GM19372 (cell line): Measurements from ENCODE around the gene CFAP100.

Experiments used
- ATAC-seq: cut with Tn5 transposase; IDR thresholded peaks from one replicate; pipeline ENCODE4 v1.9.1; 2021; ENCODE audit warnings: mild to moderate bottlenecking, low read depth, moderate library complexity; ENCODE audit not compliant: unreplicated experiment

Gene CFAP100

DNA sequence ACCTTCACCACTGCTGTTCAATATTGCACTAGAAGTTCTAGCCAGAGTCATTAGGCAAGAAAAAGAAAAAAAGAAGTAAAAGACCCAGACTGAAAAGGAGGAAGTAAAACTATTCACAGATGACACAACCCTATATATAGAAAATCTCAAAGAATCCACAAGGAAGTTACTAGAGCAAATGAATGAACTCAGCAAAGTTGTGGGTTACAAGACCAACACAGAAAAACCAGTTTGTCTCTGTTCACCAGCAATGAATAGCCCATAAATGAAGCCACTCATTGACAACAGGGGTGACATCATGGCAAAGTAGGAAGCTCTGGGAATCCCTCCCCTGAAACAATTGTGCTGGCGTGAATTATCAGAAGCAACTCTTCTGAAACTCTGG is 4.6 kb downstream of the CFAP100 start:
- no peak for ATAC-seq

DNA sequence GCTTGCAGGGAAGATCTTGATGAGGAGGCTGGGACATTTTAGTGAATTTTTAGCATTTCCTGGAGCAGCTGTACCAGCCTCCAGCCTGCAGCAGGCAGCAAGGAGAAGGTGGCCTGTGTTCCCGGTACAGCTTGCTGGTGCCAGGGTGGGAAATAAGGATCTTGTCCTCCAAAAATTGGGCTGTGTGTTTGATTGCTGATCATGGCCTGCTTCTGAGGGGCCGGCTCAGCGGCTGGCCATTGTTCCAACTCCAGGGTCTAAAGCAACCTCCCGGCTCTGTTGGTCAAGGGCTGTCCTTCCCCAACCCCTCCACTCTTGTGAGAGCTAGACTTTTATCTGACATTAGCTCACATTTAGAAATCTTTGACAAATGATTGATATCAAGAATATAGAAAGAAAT is 5.0 kb downstream of the CFAP100 start:
- no peak for ATAC-seq

DNA sequence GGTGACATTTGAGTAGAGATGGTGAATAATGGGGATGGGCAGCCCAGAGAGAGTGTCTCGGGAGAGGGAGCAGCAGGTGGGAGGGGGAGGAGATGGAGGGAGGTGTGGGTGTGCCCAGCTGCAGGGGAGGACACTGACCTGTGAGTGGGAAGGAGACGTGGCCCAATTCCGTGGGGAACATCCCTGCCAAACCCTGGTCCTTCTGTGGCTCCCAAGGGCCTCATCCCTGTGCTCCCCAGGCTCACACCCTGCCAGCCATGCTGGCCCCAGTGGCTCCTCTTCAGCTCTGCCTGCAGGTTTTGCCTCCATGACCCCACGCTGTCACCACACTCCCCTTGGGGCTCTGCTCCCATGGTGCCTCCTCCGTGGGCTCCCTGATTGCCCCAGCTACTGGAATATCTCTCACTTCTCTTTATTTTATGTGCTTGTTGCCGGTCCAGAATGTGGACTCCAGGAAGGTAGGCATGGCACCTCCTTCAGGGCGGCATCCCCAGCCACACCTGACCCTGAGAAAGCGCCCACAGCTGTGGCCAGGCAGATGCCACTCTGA is 7.0 kb downstream of the CFAP100 start:
- no peak for ATAC-seq

- no peak for ATAC-seq
Measured at GRCh38 chr3:126402178-126402577, 7.5 kb downstream of the CFAP100 start.

- no peak for ATAC-seq
Measured at GRCh38 chr3:126402666-126403302, 8.1 kb downstream of the CFAP100 start.

DNA sequence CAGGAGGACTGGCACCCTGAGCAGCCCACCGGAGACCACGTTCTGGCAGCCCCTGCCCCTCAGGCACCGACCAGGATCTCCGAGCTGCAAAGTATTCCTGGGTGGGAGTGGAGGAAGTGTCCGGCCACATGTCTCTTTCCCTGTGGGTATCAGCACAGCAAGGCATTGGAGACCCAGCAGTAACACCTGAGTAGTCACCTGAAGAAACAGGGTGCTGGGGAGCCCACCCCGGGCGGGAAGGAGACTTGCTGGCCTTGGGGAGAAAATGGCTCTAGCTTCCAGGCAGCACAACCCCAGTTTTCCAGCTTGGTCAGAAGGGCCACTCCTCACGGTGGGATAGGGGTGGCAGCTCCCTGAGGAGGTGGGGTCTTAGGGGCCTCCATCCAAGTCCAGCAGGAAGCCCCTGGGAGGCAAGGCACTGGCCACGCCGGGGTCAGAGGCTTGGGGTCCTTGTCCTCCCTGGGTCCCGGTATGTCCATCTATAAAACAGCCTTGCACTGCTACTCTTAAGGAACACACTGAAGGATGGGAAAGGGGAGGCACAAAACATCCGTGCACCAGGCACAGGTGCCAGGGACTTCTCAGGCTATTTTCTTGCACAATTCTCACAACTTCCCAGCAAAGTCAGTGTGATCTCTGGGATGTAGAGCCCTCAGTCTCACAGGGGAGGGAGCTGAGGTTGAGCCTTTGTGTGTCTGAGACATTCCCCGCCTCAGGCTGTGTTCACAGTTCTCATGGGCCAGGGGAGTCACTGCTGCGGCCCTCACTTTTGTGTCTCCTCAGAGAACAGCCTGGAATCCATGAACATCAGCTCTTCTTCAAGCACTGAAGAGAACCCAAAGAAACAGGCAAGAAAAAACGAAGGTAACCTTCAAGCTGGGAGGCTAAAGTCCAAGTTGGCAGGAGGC is 11.9 kb downstream of the CFAP100 start:
- ATAC-seq = no peak

DNA sequence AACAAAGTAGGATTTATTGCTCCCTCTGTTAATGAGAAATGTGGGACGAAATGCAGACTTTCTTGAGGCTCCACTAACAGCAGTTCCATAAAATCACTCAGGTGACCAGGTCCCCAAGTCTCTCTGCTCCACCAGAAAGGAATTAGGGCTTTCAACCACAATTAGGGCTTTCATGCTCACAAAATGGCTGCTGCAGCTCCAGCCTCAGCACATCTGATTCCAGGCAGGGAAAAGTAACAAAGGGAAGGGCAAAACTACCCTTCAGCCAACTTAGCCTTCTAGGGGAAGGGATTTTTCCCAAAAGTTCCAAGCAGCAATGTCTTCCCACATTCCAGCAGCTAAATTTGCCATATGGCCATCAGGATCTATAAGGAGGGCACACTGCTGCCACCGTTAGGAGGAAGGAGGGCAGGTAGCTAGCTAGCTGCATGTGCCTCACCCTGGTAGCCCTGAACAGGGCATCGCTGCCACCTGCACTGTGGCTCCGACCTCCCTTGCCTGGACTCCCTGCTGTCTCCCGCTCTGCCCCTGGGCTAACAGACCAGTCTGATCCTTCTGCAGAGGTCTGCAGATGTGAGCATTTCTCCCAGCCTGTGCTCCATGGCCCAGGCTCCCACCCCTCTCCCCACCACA is 12.8 kb downstream of the CFAP100 start:
- no peak for ATAC-seq

DNA sequence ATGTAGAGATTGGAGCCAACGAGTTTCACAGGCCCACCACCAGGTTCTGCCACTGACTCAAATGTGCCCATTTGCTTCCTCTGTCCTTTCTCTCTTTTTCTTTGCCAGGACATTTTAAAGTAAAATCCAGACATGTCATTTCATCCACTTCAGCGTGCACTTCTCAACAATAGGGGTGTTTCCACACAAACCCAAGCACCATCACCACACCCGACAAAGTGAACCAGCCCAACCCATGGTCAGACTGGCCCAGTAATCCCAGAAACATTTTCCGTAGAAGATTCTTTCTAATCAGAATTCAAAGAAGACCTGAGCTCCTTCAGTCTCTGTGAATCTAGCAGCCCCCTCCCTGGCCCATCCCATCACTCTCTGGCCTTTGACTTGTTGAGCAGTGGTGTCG is 13.4 kb downstream of the CFAP100 start:
- no peak for ATAC-seq

DNA sequence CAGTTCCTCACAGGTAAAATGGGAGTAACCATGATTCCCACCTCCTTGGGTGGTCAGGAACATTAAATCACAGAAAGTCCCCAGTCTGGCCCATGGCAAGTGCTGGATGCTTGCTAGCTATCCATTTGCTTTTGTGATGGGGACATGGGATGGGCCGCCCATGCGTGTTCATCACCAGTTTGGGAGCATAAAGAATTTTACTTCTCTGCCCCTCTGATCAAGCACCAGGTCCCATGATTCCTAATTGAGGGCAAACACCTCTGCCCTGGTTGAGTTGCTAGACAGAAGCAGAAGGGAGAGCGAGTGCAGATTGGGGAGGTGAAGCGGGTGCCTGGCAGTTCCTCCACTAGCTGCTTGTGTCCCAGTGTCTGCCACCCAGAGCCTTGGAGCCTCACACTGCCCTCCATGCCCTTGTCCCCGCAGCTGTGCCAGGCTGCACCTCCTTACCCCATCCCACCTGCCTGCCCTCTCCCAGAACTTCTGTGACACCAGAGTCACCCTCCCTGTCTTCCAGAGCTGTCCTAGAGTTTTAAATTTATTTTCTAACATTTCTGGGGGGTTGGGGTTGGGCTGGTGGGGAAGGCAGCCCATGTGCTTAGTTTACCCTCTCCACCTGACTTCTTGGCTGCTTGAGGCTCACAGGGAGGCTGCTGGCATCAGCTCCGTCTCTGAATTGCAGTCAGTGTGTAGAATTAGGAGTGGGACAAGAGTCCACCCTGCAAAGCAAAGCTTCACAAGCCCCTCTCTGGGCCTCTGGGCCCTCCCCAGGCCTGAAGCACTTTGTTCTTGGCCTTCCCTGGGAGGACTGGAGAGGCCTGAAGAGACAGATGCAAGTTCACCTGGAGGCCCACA is 18.4 kb downstream of the CFAP100 start:
- no peak for ATAC-seq

- no peak for ATAC-seq
Measured at GRCh38 chr3:126413693-126414080, 19.0 kb downstream of the CFAP100 start.

- ATAC-seq = no peak
Measured at GRCh38 chr3:126414406-126414805, 19.7 kb downstream of the CFAP100 start.

DNA sequence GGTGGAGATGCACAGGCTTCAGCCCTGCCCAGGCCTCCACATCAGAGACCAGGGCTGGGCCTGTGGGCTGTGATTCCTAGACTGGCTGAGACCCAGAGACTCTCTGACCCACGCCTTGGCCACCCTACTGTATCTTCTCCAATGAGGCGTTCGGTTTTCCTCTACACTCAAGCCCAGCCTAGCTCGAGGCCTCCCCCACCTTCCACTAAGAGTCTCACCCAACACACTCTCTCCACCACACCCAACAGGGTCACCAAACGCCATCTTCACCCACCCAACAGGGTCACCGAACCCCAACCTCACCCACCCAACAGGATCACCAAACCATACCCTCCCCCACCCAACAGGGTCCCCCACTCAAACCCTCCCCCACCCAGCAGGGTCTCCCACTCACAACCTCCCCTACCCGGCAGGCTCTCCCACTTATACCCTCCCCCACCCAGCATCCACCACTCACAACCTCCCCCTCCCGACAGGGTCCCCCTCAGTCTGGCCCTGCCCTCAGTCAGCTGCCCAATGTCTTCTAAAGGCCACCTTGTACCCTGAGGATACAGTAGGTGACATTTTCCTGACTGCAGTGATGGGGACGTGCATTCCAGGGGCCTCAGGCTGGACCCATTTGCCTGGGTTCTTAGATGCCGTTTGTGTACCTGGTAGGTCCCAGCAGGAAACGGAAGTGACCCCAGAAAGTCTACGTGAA is 20.4 kb downstream of the CFAP100 start:
- ATAC-seq = no peak

- no peak for ATAC-seq
Measured at GRCh38 chr3:126415661-126416591, 21.2 kb downstream of the CFAP100 start.

GRCh38 chr3:126416943-126417342 is 22.2 kb downstream of the CFAP100 start:
- ATAC-seq = no peak

DNA sequence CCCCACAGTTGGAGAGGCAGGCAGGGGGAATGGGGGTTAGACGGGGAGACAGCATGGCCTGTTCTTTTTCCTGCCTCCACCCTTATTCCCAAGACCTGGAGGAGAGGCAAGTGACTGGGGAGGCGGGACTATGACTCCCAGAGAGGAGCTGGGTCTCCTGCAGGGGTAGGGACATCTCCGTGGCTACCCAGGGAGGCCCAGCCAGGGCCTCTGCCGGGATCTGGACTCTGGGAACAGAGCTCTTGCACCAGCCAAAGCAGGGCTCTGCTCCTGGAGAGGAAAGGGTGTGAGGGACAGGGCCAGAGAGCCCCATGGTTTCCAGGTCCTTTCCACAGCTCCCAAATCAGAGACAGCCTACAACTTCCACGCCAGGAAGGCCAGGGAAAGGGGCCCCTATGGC is 22.8 kb downstream of the CFAP100 start:
- no peak for ATAC-seq

DNA sequence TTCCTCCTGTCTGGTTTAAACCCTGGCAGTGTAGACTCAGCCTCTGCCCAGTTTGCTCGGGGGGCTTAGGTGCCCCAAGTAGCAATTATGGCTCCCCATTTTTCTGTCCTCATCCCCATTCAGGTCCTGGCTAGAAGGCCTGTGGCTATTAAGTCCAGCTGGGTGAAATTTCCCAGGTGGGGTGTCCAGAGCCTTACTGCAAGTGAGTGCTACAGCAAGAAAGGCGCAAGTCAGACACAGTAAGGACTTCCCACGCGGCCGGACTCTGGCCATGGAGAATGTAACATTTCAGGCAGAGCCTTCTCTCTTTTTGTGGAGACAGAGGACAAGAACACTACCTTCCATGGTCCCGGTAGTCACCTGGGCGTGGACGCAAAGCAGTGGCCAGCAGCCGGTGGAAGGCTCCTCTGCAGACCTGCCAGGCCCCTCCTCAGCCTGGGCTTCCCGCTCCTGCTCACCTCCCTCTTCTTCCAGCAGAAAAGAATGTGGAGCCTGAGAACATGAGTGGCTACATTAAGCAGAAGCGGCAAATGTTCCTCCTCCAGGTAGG is 23.3 kb downstream of the CFAP100 start:
- no peak for ATAC-seq

DNA sequence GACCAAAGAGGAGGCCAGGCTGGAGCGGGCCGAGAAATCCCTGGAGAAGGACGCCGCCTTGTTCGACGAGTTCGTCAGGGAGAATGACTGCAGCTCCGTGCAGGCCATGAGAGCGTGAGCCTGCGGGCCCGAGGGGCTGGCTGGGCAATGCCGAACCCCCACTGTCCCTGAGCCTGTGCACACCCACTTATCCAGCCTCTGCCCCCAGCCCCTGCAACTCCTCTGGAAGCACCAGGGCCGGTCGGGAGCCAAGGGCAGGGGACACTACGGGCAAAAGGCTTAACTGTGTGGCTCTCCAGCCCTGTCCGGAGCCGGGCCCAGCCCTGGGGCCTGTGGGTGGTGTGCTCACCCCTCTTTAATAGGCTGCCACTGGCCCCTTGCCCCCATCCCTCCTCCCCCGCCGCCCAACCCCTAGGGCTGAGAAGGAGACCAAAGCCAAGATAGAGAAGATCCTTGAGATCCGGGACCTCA is 24.0 kb downstream of the CFAP100 start:
- no peak for ATAC-seq

GRCh38 chr3:126419151-126419703 is 24.5 kb downstream of the CFAP100 start:
- ATAC-seq = no peak
